ENCODE measurements around the gene VEZT.
A peak's percentile ranks its signal among the peaks of the same experiment; 100 is the strongest.
"Not testable (repeated sequence)": the region's sequence is repeated elsewhere in the genome, so short reads cannot be mapped to it uniquely, and the experiment has no call there.

Gene VEZT

GRCh38 chr12:95217377-95218149, at the start of gene VEZT, which contains the start of gene FGD6:
VEZT (plus strand) TSS chr12:95217807; CDS start chr12:95217851, 44 bp downstream.
FGD6 (minus strand) TSS chr12:95217467; CDS start chr12:95217240, 227 bp downstream.
- peak; percentile 92 to 97 for DNase-seq (ENCODE audit: low read depth in 2 of 2)

GRCh38 chr12:95168746-95169145, 48.9 kb upstream of the VEZT start:
- DNase-seq (ENCODE audit: low read depth in 2 of 2), result no peak

DNA sequence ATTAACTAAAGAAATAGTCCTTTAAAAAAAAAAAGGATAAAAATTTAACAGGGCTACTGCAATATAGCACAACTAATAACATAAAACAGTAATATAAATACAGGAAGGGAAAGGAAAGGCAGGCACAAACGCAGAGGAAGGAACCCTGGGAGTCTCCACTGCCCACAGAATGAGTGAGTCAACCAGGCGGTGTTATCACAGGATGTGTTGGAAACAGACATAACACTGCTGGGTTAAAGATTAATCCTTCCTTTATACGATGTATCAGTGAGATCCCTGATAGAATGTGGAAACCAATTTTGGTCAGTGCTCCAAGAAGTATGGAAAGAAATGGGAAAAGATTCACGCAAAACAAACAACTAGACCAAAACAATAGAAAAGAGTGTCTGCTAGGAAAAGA, 48.2 kb upstream of the VEZT start:
- DNase-seq (ENCODE audit: low read depth in 2 of 2), result no peak

DNA sequence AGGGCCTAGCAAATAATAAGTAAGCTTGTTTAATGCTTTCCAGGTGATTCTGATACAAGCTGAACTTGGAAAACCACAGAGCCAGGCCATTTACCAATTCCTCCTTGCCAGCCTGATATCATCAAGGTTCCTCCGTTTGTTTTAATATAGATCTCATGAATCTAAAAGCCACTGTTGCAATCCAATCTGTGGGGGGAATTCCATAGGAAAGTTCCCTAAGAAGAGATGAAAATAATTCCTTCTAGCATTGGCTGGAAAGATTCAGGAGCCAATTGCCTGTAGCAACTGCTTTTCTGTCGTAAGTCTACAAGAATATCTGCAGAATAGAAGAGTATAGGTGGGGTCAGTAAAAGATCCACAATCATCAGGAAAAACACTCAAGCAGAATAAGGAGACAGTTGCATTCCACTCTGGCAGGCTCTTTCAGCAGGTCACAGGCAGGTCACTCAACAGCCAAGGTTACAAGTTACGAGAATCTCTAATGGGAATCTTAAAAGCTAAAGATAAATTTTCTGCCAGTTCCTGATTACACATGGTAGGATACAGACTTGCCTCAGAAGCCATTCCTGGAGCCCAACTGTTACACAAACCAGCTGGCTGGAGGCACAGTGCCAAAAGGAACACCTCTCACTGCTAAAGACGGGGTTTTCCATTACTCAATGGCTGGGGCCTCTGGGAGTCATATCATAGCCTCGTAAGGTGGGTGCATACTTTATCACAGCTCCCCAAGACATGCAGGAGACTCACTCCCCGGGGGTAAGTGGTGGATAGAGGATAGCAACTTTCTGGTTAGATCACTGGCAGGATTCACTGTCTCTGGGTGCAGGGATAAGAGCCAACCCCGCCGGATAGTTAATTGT, 44.0 kb upstream of the VEZT start:
- DNase-seq (ENCODE audit: low read depth in 2 of 2), result no peak

DNA sequence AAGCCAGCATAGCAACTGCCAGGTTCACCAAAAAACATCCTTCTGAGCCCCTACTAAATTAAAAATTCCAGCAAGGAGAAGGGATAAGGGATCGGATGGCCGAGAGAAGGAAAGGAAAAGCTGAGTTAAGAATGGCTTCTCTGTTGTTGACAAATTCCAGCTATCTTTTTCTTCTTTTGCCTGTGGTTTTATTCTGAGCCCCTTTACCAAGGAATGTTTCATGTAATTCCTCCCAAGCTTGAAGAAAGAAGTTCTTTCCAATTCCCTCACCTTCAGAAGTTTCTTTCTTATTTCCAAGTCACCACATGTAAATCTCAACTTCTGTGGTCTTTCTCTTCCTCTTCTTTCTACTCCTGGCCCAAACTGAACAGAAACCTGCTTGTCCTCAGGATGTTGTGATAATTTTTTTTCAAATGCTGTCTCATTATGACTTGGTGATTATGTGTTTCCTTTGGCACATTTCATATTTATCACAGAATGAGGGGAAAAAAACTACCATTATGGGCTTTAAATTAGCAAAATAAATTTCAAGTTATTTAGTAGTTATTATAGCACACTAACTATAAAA, 40.3 kb upstream of the VEZT start:
- no peak for DNase-seq (ENCODE audit: low read depth in 2 of 2)

DNA sequence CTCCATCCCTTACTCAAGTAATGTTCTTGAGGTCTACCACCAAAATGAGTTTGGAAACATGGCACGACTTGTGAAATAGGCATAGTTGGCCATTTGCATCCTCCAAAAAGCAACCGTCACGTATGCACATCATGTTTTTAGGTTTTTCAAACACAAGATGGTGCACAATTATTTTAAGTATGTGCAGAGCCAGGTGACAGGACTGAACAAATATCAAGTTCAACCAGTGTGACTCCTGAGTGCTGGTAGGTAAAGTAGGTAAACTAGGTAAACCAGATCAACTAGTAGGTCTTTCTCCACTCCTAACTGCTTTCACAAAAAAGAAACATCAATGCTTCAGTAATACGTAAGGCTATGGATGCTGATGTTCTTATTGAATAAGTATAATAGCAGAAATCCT, 39.5 kb upstream of the VEZT start:
- DNase-seq (ENCODE audit: low read depth in 2 of 2), result no peak

- no peak for DNase-seq (ENCODE audit: low read depth in 2 of 2)
Observed at GRCh38 chr12:95179011-95179410, 38.6 kb upstream of the VEZT start.

DNA sequence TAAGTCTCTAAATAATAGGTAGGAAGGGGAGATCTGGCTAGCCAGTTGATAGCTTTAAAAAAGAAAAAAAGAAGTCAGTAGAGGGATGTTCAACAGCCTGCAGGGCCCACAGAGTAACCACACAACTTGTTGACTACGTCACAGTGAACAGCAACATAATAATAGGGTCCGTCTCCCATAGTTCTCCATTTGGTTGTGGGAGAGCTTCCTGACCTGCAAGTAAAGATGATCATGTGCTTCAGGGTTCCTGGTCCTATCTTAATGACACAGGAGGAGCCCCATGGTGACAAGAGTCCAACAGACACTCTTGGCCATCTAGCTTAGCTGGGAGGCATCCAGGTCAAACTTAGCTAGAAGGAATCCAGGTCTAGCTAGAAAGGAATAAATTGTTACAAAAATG, 36.5 kb upstream of the VEZT start:
- no peak for DNase-seq (ENCODE audit: low read depth in 2 of 2)

DNA sequence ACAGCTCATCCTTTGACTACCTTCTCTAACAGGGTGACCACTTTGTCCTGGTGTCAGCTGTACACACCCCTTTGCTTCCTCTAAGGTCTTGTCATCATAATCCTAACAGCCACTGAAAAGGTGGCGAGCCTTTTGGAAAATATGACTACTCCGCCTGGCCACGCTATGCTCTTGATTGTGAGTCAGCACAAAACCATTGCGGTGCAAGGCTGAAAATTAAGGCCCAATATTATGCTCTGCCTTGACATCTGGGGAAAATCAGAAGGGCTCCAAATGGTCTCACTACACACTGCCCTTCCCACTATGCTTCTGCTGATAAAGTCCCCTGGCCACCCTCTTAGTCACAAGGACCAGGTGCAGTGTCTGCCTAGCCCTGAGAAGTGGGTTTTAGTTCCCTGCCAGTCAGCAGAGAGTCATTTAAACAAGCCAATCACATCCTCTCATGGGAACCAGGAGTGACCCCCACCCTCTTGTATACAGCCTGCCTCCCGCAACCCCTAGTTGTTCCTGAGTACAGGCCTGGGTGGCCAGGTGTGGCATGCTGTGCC, 34.7 kb upstream of the VEZT start:
- DNase-seq (ENCODE audit: low read depth in 2 of 2), result no peak

- no peak for DNase-seq (ENCODE audit: low read depth in 2 of 2)
Observed at GRCh38 chr12:95184121-95184520, 33.5 kb upstream of the VEZT start.

DNA sequence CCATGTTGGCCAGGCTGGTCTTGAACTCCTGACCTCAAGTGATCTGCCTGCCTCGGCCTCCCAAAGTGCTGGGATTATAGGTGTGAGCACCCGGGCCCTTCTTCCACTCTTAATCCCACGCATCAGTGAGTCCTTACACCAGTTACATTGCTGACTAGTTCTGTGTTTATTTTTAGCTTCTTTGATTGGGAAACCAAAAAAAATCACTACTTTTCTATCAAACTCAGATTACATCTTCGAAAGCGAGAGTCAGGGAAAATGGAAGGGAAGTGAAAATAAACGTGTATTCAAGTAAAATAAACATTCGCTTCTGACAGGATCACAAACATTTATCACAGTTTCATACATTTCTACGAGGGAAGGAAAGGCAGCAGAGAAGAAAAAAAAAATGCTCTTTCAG, 32.5 kb upstream of the VEZT start:
- no peak for DNase-seq (ENCODE audit: low read depth in 2 of 2)

DNA sequence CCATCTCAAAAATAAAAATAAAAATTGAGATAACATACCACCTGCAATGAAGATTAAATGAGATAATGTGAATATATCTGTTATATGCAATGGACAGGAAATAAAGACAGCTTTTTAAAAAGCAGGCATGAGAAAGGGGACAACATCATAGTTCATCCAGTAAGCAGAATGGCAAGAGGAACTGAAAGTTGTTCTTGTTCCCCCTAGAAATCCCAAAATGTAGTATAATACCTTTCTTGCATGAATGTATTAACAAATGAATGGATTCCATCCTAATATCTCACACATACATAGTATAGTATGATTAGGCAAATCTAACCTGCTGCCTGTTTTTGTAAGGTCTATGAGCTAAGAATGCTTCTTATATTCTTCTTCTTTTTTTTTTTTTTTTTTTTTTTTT, 31.8 kb upstream of the VEZT start:
- no peak for DNase-seq (ENCODE audit: low read depth in 2 of 2)

DNA sequence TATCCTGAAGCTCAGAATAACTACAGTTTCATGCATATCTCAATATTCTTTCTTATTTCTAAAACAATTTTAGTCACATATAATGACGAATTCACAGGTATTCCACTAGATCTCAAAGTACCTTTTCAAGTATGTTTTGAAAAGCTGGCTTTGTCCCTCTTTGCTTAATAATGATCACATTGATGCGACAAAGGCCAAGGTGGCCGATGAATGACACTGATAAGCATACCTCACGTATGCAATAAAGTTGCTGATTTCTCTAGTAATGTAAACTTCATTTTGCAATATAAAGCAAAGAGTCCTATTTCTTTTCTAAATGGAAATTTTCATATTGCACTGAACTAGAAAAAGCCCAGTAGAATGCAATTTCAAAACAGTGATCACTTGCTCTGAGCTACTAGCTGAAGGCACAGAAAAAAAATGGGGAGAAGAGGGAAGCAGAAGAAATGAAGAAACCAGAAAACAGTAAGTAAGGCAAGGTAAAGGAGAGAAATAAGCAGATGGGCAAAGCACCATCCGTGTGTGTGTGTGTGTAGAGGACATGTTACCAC, 29.7 kb upstream of the VEZT start:
- DNase-seq (ENCODE audit: low read depth in 2 of 2), result no peak

- DNase-seq (ENCODE audit: low read depth in 2 of 2), result no peak
Observed at GRCh38 chr12:95191060-95191696, 26.4 kb upstream of the VEZT start.

- no peak for DNase-seq (ENCODE audit: low read depth in 2 of 2)
Observed at GRCh38 chr12:95192271-95192670, 25.3 kb upstream of the VEZT start.

- DNase-seq (ENCODE audit: low read depth in 2 of 2), result no peak
Observed at GRCh38 chr12:95193139-95193538, 24.5 kb upstream of the VEZT start.

DNA sequence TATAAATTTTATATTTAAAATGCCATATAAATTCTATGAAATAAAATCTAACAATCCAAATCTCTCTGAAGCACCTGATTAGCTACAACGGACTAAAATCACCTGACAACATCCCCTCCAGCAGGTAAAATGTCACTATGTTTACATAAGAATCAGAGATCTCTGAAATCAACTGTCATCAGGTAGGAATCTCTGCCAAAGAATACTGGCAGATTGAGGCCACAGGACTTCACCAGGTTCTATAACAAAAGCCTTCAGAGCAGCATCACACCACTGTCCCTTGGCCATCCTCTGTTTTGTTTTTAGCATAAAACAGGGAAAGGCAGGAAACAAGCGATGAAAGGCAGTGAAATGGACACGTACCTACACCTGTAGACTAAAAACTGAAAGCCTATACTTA, 22.5 kb upstream of the VEZT start:
- DNase-seq (ENCODE audit: low read depth in 2 of 2), result no peak

- DNase-seq (ENCODE audit: low read depth in 2 of 2), result not testable (repeated sequence)
Observed at GRCh38 chr12:95196875-95197569, 20.6 kb upstream of the VEZT start.

- no peak for DNase-seq (ENCODE audit: low read depth in 2 of 2)
Observed at GRCh38 chr12:95197636-95198035, 20.0 kb upstream of the VEZT start.

GRCh38 chr12:95198914-95199313, 18.7 kb upstream of the VEZT start:
- DNase-seq (ENCODE audit: low read depth in 2 of 2), result no peak

Data from activated CD8-positive, alpha-beta memory T cell treated with anti-CD3 and anti-CD28 coated beads for 4 hours (primary cell).